Measurements from ENCODE around the gene CHMP4A. TPM values are rescaled to one million over a fixed set of nuclear protein-coding genes. Genes with fewer than 3 reads are reported as not detected.

The CHMP4A gene
- total and polyA plus RNA-seq, 11 donors: 20.2 to 72.8 (median 34.5) TPM

GRCh38 chr14:24232121-24232644, 18.9 kb upstream of the CHMP4A start, which contains the start of gene NEDD8:
Gene NEDD8 (minus strand): TSS chr14:24232367. CDS start chr14:24232267, 100 bp downstream.
- intact Hi-C loops (cut with DNase I): loop anchor here in 3 of 10 donors (1.0 to 5.0 kb wide), 4 partner anchors 10 to 205 kb away; partner anchors contain the start of genes EMC9 (in 1 of the 3), TINF2 (in 1 of the 3) and TM9SF1 (in 1 of the 3)
- H3K4me1 ChIP-seq: peaks cover 0 to 53% (median 31%) of the 10 kb centered on the region in 12 donors
- no peaks in the 10 kb centered on the region for H3K9me3 ChIP-seq
- DNase-seq: peak; percentile 92 to 95 (median 93)
- peak within 1 kb of the TSS; percentile 55 to 99 (median 88) for H3K4me3 ChIP-seq
- TF ChIP-seq CTCF (IDR thresholded peaks at IDR 0.05) (no peak), POLR2A (IDR thresholded peaks at IDR 0.05) (peak in 1 of 2 donors; percentile 63)
- H3K27me3 ChIP-seq: no peaks in the 10 kb centered on the region
- peak; percentile 89 to 93 (median 90) for ATAC-seq
- 0 to 1% (median 0%) methylated on average over 24 to 30 of the region's 30 CpGs for WGBS, 4 donors
- H3K27ac ChIP-seq: peak within 1 kb of the TSS; percentile 72 to 98 (median 93)
- H3K36me3 ChIP-seq: peaks cover 0 to 51% (median 39%) of the 10 kb centered on the region in 9 donors

GRCh38 chr14:24231263-24232120, 18.2 kb upstream of the CHMP4A start:
- no peak for TF ChIP-seq POLR2A (IDR thresholded peaks at IDR 0.05)
- no peak for TF ChIP-seq CTCF (IDR thresholded peaks at IDR 0.05)
- H3K4me1 ChIP-seq: peaks cover 0 to 59% (median 30%) of the 10 kb centered on the region in 12 donors
- H3K9me3 ChIP-seq: no peaks in the 10 kb centered on the region
- intact Hi-C loops (cut with DNase I): loop anchor here in 3 of 10 donors (1.0 to 5.0 kb wide), 4 partner anchors 11 to 206 kb away; partner anchors contain the start of genes EMC9 (in 1 of the 3), TINF2 (in 1 of the 3) and TM9SF1 (in 1 of the 3)
- H3K36me3 ChIP-seq: peaks cover 0 to 50% (median 37%) of the 10 kb centered on the region in 9 donors
- peak overlapping the region; percentile 72 to 98 (median 93) for H3K27ac ChIP-seq
- ATAC-seq (peak in 3 of 4 donors; percentile 1 to 3 (median 2)), DNase-seq (no peak)
- no peaks in the 10 kb centered on the region for H3K27me3 ChIP-seq
- WGBS, 4 donors: 12 to 15% (median 13%) methylated on average over 21 to 23 of the region's 23 CpGs
- H3K4me3 ChIP-seq: peak overlapping the region; percentile 55 to 99 (median 88)

GRCh38 chr14:24228902-24229301, 15.6 kb upstream of the CHMP4A start:
- no peak for DNase-seq
- no peak for TF ChIP-seq CTCF (IDR thresholded peaks at IDR 0.05)
- no peak for TF ChIP-seq POLR2A (IDR thresholded peaks at IDR 0.05)
- intact Hi-C loops (cut with DNase I): no loop called here
- 0 to 100% (median 46%) methylated on average over 1 of the region's 1 CpG for WGBS, 4 donors
- peaks cover 0 to 38% (median 21%) of the 10 kb centered on the region in 12 donors for H3K4me1 ChIP-seq
- no peaks in the 10 kb centered on the region for H3K9me3 ChIP-seq
- no peak for ATAC-seq
- no peak overlapping the region for H3K27ac ChIP-seq
- peaks cover 0 to 34% (median 18%) of the 10 kb centered on the region in 9 donors for H3K36me3 ChIP-seq
- H3K27me3 ChIP-seq: no peaks in the 10 kb centered on the region
- H3K4me3 ChIP-seq: no peak overlapping the region

- no peak overlapping the region for H3K27ac ChIP-seq
- DNase-seq (no peak), ATAC-seq (no peak)
- no peak overlapping the region for H3K4me3 ChIP-seq
- 79 to 88% (median 83%) methylated on average over 1 of the region's 1 CpG for WGBS, 4 donors
- intact Hi-C loops (cut with DNase I): no loop called here
- peaks cover 0 to 33% (median 17%) of the 10 kb centered on the region in 9 donors for H3K36me3 ChIP-seq
- H3K4me1 ChIP-seq: peaks cover 0 to 27% (median 9%) of the 10 kb centered on the region in 12 donors
- no peaks in the 10 kb centered on the region for H3K27me3 ChIP-seq
- TF ChIP-seq POLR2A (IDR thresholded peaks at IDR 0.05) (no peak), CTCF (IDR thresholded peaks at IDR 0.05) (no peak)
- no peaks in the 10 kb centered on the region for H3K9me3 ChIP-seq
Observed at GRCh38 chr14:24226473-24226872, 13.2 kb upstream of the CHMP4A start.
